VCaP (cell line): Measurements from ENCODE around the gene PEAK1.

Experiments used
- H3K27ac ChIP-seq: fragments of 450-650 bp; 2 replicates; pipeline ENCODE4 v1.5.1; 2017
- CTCF ChIP-seq: fragments of 450-650 bp; conservative IDR thresholded peaks from 2 replicates; pipeline ENCODE4 v1.5.1; 2017; ENCODE audit warnings: mild to moderate bottlenecking, moderate library complexity

PEAK1 gene

GRCh38 chr15:77224352-77224751, 195.6 kb downstream of the PEAK1 start:
- no peak for TF ChIP-seq CTCF
- no peak overlapping the region for H3K27ac ChIP-seq

- no peak overlapping the region for H3K27ac ChIP-seq
- no peak for TF ChIP-seq CTCF
These were observed 198.2 kb downstream of the PEAK1 start for GRCh38 chr15:77221708-77222107.

- H3K27ac ChIP-seq = no peak overlapping the region
- TF ChIP-seq CTCF = no peak
These were observed 198.7 kb downstream of the PEAK1 start for GRCh38 chr15:77221174-77221573.

- no peak for TF ChIP-seq CTCF
These were observed 200.1 kb downstream of the PEAK1 start for GRCh38 chr15:77219841-77220240.

GRCh38 chr15:77209221-77209620, 210.7 kb downstream of the PEAK1 start:
- TF ChIP-seq CTCF = no peak
- H3K27ac ChIP-seq = no peak overlapping the region

More at GRCh38 chr15:77219841-77220240, 200.1 kb downstream of the PEAK1 start:
- H3K27ac ChIP-seq = no peak overlapping the region

GRCh38 chr15:77208241-77208640, 211.7 kb downstream of the PEAK1 start:
- no peak overlapping the region for H3K27ac ChIP-seq
- TF ChIP-seq CTCF = no peak

GRCh38 chr15:77201665-77202064, 218.2 kb downstream of the PEAK1 start:
- no peak for TF ChIP-seq CTCF
- no peak overlapping the region for H3K27ac ChIP-seq

- TF ChIP-seq CTCF = no peak
- no peak overlapping the region for H3K27ac ChIP-seq
These were observed 223.5 kb downstream of the PEAK1 start for GRCh38 chr15:77196381-77196780.
